ENCODE results near the gene TASL.
A peak's percentile ranks its signal among the peaks of the same experiment; 100 is the strongest.
"Not testable (repeated sequence)": the region's sequence is repeated elsewhere in the genome, so short reads cannot be mapped to it uniquely, and the experiment has no call there.

Gene TASL

DNA sequence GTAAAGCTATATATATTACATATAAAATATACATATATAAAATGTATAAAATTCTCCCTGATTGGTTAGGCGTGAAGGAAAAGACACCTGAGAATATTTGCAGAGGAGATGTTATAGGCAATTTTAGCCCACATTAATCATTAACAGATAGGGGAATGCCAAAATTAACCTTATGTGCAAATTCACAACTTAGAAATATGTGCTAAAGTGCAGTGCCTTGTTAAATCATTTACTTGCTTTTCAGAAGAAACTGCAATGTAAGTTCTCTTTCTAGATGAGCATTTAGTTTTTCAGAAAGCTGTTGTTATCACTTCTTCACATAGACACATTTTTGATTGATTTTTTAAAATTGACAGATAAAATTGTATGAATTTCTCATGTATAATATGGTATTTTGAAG, 5.6 kb downstream of the TASL start:
- TF ChIP-seq CTCF (IDR thresholded peaks at IDR 0.05; ENCODE audit: low read depth, low read length) (no peak), POLR2A (IDR thresholded peaks at IDR 0.05; ENCODE audit: extremely low read depth, insufficient read length) (no peak), MAX (IDR thresholded peaks at IDR 0.05; ENCODE audit: low read depth, low read length) (no peak), MYC (IDR thresholded peaks at IDR 0.05; ENCODE audit: low read depth, low read length) (no peak)
- no peak overlapping the region for H3K4me3 ChIP-seq (ENCODE audit: low read depth, low read length)
- DNase-seq (ENCODE audit: low read depth): no peak

DNA sequence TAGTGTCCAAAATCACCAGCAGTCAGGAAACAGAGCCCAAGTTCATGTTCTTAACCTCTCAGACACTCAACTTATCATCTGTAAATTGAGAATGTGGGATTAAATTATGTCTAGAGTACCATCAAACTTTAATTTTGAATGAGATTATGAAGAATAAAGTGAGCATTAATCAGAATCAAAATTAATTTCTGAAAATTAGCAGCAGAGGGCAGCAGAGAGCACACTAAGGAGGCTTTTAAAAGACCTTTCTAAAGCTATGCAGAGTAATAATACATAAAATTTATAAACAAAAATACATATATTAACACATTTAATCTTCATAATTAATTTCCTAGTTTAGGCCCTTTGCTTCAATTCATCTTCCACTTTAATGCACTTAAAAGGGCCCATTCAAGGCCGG, 7.1 kb downstream of the TASL start:
- TF ChIP-seq MYC (IDR thresholded peaks at IDR 0.05; ENCODE audit: low read depth, low read length) (no peak), MAX (IDR thresholded peaks at IDR 0.05; ENCODE audit: low read depth, low read length) (no peak), CTCF (IDR thresholded peaks at IDR 0.05; ENCODE audit: low read depth, low read length) (peak; percentile 14), POLR2A (IDR thresholded peaks at IDR 0.05; ENCODE audit: extremely low read depth, insufficient read length) (no peak)
- no peak overlapping the region for H3K4me3 ChIP-seq (ENCODE audit: low read depth, low read length)
- peak; percentile 44 for DNase-seq (ENCODE audit: low read depth)

- TF ChIP-seq MAX (IDR thresholded peaks at IDR 0.05; ENCODE audit: low read depth, low read length) (no peak), MYC (IDR thresholded peaks at IDR 0.05; ENCODE audit: low read depth, low read length) (no peak), POLR2A (IDR thresholded peaks at IDR 0.05; ENCODE audit: extremely low read depth, insufficient read length) (no peak), CTCF (IDR thresholded peaks at IDR 0.05; ENCODE audit: low read depth, low read length) (no peak)
- no peak overlapping the region for H3K4me3 ChIP-seq (ENCODE audit: low read depth, low read length)
Observed at GRCh38 chrX:30568136-30568535, 9.4 kb downstream of the TASL start.

GRCh38 chrX:30563070-30563469, 14.5 kb downstream of the TASL start:
- H3K4me3 ChIP-seq (ENCODE audit: low read depth, low read length); DNase-seq (ENCODE audit: low read depth): not testable (repeated sequence)

More at GRCh38 chrX:30568136-30568535, 9.4 kb downstream of the TASL start:
- DNase-seq (ENCODE audit: low read depth): no peak

- no peak overlapping the region for H3K4me3 ChIP-seq (ENCODE audit: low read depth, low read length)
- no peak for DNase-seq (ENCODE audit: low read depth)
- TF ChIP-seq POLR2A (IDR thresholded peaks at IDR 0.05; ENCODE audit: extremely low read depth, insufficient read length): no peak
- TF ChIP-seq CTCF (IDR thresholded peaks at IDR 0.05; ENCODE audit: low read depth, low read length): no peak
- TF ChIP-seq MAX (IDR thresholded peaks at IDR 0.05; ENCODE audit: low read depth, low read length): no peak
- no peak for TF ChIP-seq MYC (IDR thresholded peaks at IDR 0.05; ENCODE audit: low read depth, low read length)
Observed at GRCh38 chrX:30561191-30561590, 16.4 kb downstream of the TASL start.

DNA sequence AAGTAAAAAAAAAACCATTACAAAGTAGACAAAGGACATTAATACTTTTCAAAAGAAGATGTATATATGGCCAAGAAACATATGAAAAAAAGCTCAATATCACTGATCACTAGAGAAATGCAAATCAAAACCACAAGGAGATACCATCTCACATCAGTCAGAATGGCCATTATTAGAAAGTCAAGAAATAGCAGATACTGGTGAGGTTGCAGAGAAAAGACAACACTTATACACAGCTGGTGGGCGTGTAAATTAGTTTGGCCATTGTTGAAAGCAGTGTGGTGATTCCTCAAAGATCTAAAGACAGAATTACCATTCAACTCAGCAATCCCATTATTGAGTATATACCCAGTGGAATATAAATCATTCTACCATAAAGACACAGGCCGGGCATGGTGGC, 39.3 kb downstream of the TASL start:
- no peak overlapping the region for H3K4me3 ChIP-seq (ENCODE audit: low read depth, low read length)
- no peak for DNase-seq (ENCODE audit: low read depth)
- TF ChIP-seq MYC (IDR thresholded peaks at IDR 0.05; ENCODE audit: low read depth, low read length) (no peak), MAX (IDR thresholded peaks at IDR 0.05; ENCODE audit: low read depth, low read length) (no peak), POLR2A (IDR thresholded peaks at IDR 0.05; ENCODE audit: extremely low read depth, insufficient read length) (no peak), CTCF (IDR thresholded peaks at IDR 0.05; ENCODE audit: low read depth, low read length) (no peak)

Measured in NB4 (cell line).